MM.1S (cell line): ENCODE results near the gene HERC4.

Experiments used
- DNase-seq: peaks from one replicate; pipeline ENCODE4 v3.0.0-alpha.2; 2015
- H2AFZ ChIP-seq: fragments of 300-600 bp; sonication (generic); 2 replicates; pipeline ENCODE4 v1.6.0; 2016; ENCODE audit warnings: antibody characterized with exemption, low read length
- H3F3A ChIP-seq: fragments of 300-600 bp; sonication (generic); 2 replicates; pipeline ENCODE4 v1.6.1; 2016; ENCODE audit warnings: mild to moderate bottlenecking, antibody characterized with exemption, low read length, moderate library complexity, mixed read lengths; ENCODE audit not compliant: insufficient read depth
- H3K27ac ChIP-seq: fragments of 300-600 bp; sonication (generic); 2 replicates; pipeline ENCODE4 v1.5.1; 2016; ENCODE audit warnings: mild to moderate bottlenecking, low read length
- H3K27me3 ChIP-seq: fragments of 300-600 bp; sonication (generic); replicated peaks from 2 replicates; pipeline ENCODE4 v1.6.0; 2016; ENCODE audit warnings: low read length; ENCODE audit not compliant: insufficient read depth
- H3K36me3 ChIP-seq: fragments of 300-600 bp; sonication (generic); replicated peaks from 2 replicates; pipeline ENCODE4 v1.6.1; 2016; ENCODE audit warnings: mild to moderate bottlenecking, low read length, mixed read lengths; ENCODE audit not compliant: insufficient read depth
- H3K4me1 ChIP-seq: fragments of 300-600 bp; sonication (generic); 2 replicates; pipeline ENCODE4 v1.6.1; 2016; ENCODE audit warnings: low read length, mixed read lengths
- H3K4me2 ChIP-seq: fragments of 300-600 bp; sonication (generic); 2 replicates; pipeline ENCODE4 v1.6.0; 2016; ENCODE audit warnings: low read depth, low read length
- H3K4me3 ChIP-seq: fragments of 300-600 bp; sonication (generic); 2 replicates; pipeline ENCODE4 v1.5.1; 2016; ENCODE audit warnings: low read length, mixed read lengths
- H3K79me2 ChIP-seq: fragments of 300-600 bp; sonication (generic); 2 replicates; pipeline ENCODE4 v1.6.1; 2016; ENCODE audit warnings: mixed run types, low read length, mixed read lengths
- H3K9ac ChIP-seq: fragments of 300-600 bp; sonication (generic); 2 replicates; pipeline ENCODE4 v1.6.1; 2016; ENCODE audit warnings: low read length, mixed read lengths
- H3K9me2 ChIP-seq: fragments of 300-600 bp; sonication (generic); replicated peaks from 2 replicates; pipeline ENCODE4 v1.6.1; 2016; ENCODE audit warnings: mild to moderate bottlenecking, low read length, mixed read lengths; ENCODE audit not compliant: insufficient read depth
- H3K9me3 ChIP-seq: fragments of 300-600 bp; sonication (generic); replicated peaks from 2 replicates; pipeline ENCODE4 v1.6.1; 2016; ENCODE audit warnings: mild to moderate bottlenecking, low read length, mixed read lengths; ENCODE audit not compliant: insufficient read depth
- H4K20me1 ChIP-seq: fragments of 300-600 bp; sonication (generic); 2 replicates; pipeline ENCODE4 v1.6.1; 2016; ENCODE audit warnings: mild to moderate bottlenecking, low read length, moderate library complexity, mixed read lengths; ENCODE audit not compliant: insufficient read depth
- CTCF ChIP-seq: fragments of 300-600 bp; sonication (generic); IDR thresholded peaks from 2 replicates; pipeline ENCODE4 v1.5.1; 2016; ENCODE audit warnings: antibody characterized with exemption, low read length, mixed read lengths
- EZH2 ChIP-seq: fragments of 300-600 bp; sonication (generic); optimal IDR thresholded peaks from 2 replicates; pipeline ENCODE3; 2017; ENCODE audit warnings: low read depth, mild to moderate bottlenecking, antibody characterized with exemption, low read length, mixed read lengths
- EZH2phosphoT487 ChIP-seq: fragments of 300-600 bp; sonication (generic); IDR thresholded peaks from 2 replicates; pipeline ENCODE4 v1.6.1; 2018; ENCODE audit warnings: antibody characterized with exemption, low read length

The HERC4 gene

GRCh38 chr10:67978749-67979148 lies 96.3 kb downstream of the HERC4 start:
- Histone ChIP-seq H3K27me3 (no peaks in the 10 kb centered on the region), H3K9ac (no peak overlapping the region), H3F3A (no peaks in the 10 kb centered on the region; the same call in 1 of the 2 replicates), H3K9me2 (no peaks in the 10 kb centered on the region), H3K27ac (no peak overlapping the region), H3K36me3 (no peaks in the 10 kb centered on the region), H2AFZ (no peak overlapping the region), H3K9me3 (no peaks in the 10 kb centered on the region), H3K4me3 (no peak overlapping the region), H4K20me1 (no peaks in the 10 kb centered on the region), H3K79me2 (no peaks in the 10 kb centered on the region), H3K4me2 (no peak overlapping the region), H3K4me1 (no peaks in the 10 kb centered on the region)
- TF ChIP-seq EZH2, result no peak
- no peak for TF ChIP-seq EZH2phosphoT487
- TF ChIP-seq CTCF, result no peak
- DNase-seq, result no peak

GRCh38 chr10:67977251-67977650 lies 97.8 kb downstream of the HERC4 start:
- Histone ChIP-seq H4K20me1 (no peaks in the 10 kb centered on the region), H2AFZ (no peak overlapping the region), H3K4me3 (no peak overlapping the region), H3K4me1 (no peaks in the 10 kb centered on the region), H3K9me3 (no peaks in the 10 kb centered on the region), H3K27me3 (no peaks in the 10 kb centered on the region), H3K36me3 (no peaks in the 10 kb centered on the region), H3F3A (no peaks in the 10 kb centered on the region; the same call in 1 of the 2 replicates), H3K4me2 (no peak overlapping the region), H3K9me2 (no peaks in the 10 kb centered on the region), H3K27ac (no peak overlapping the region), H3K79me2 (no peaks in the 10 kb centered on the region), H3K9ac (no peak overlapping the region)
- no peak for DNase-seq
- TF ChIP-seq CTCF, result no peak
- TF ChIP-seq EZH2, result no peak
- TF ChIP-seq EZH2phosphoT487, result no peak

GRCh38 chr10:67976292-67977245 lies 98.5 kb downstream of the HERC4 start:
- Histone ChIP-seq H2AFZ (no peak overlapping the region), H3K9me2 (no peaks in the 10 kb centered on the region), H3K36me3 (no peaks in the 10 kb centered on the region), H4K20me1 (no peaks in the 10 kb centered on the region), H3K4me1 (no peaks in the 10 kb centered on the region), H3K4me2 (no peak overlapping the region), H3K9me3 (no peaks in the 10 kb centered on the region), H3F3A (no peaks in the 10 kb centered on the region; the same call in 1 of the 2 replicates), H3K27me3 (no peaks in the 10 kb centered on the region), H3K4me3 (no peak overlapping the region), H3K9ac (no peak overlapping the region), H3K27ac (no peak overlapping the region), H3K79me2 (no peaks in the 10 kb centered on the region)
- TF ChIP-seq EZH2phosphoT487 (no peak), EZH2 (no peak), CTCF (no peak)
- DNase-seq, result no peak
